Gastrocnemius medialis (tissue), 4 donors: ENCODE data around the gene AICDA.

Experiments
- CTCF ChIP-seq, 5 experiments: fragments of 450-650 bp in 3 of 5; fragments of 200-600 bp in 2 of 5; sonication (generic) in 2 of 5; IDR thresholded peaks in 4 of 5; conservative IDR thresholded peaks in 1 of 5; 1 replicate in 4 of 5; 2 replicates in 1 of 5; pipeline ENCODE4 v1.5.1; 2016 to 2019; ENCODE audit warnings: antibody characterized with exemption in 5 of 5, mild to moderate bottlenecking in 3 of 5, moderate library complexity in 3 of 5
- POLR2A ChIP-seq, 2 donors: fragments of 450-650 bp; IDR thresholded peaks; one replicate each; pipeline ENCODE4 v1.6.1; 2017; ENCODE audit warnings: antibody characterized with exemption in 2 of 2, mild to moderate bottlenecking in 2 of 2, moderate library complexity in 2 of 2

DNA sequence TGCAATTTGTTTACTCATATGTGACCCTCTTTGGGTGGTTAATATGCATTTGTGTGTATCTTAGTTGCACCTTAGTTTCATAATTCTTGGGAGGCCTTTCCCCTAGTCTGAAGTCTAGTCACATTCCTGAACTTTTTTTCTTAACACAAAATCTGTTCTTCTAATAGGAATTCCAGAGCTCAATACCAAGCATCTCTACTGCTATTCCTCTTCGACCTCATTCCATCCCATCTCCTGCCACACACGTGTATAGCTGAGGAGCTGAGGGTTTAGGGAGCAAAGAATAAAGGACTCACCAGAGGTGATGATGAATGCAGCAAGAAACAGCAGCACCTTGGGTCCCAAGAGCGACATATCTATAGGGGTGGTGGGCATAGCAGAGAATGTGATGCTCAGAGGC lies 49.1 kb upstream of the AICDA start:
- TF ChIP-seq CTCF (IDR thresholded peaks at IDR 0.05 in 4 of 5, conservative IDR thresholded peaks at IDR 0.05 in 1 of 5) (no peak), POLR2A (IDR thresholded peaks at IDR 0.05) (no peak)
